ENCODE measurements around the gene ADAM23. TPM values are rescaled to one million over a fixed set of nuclear protein-coding genes. Genes with fewer than 3 reads are reported as not detected.
"Not testable (repeated sequence)": the region's sequence is repeated elsewhere in the genome, so short reads cannot be mapped to it uniquely, and the experiment has no call there.

ADAM23 gene
- total RNA-seq (2014; rRNA removed; shearing (Covaris generic)): 5.8 and 6.1 TPM in 2 replicates

- H3K27me3 ChIP-seq (ENCODE audit: control insufficient read depth, insufficient read depth, low read length): peaks cover 24% of the 10 kb centered on the region
- no peaks in the 10 kb centered on the region for H3K36me3 ChIP-seq (replicated peaks; ENCODE audit: control insufficient read depth, insufficient read depth, low read length)
- peak within 1 kb of the TSS; percentile 71 for H3K4me3 ChIP-seq (ENCODE audit: insufficient read depth, low read depth, low read length)
- peak; percentile 95 for DNase-seq
These were observed at the start of gene ADAM23 for GRCh38 chr2:206442833-206443734. Gene ADAM23 (plus strand): TSS chr2:206443532. CDS start chr2:206443867, 335 bp downstream.

GRCh38 chr2:206396211-206396610 lies 47.1 kb upstream of the ADAM23 start:
- no peaks in the 10 kb centered on the region for H3K36me3 ChIP-seq (replicated peaks; ENCODE audit: control insufficient read depth, insufficient read depth, low read length)
- no peaks in the 10 kb centered on the region for H3K27me3 ChIP-seq (ENCODE audit: control insufficient read depth, insufficient read depth, low read length)
- DNase-seq: no peak
- no peak overlapping the region for H3K4me3 ChIP-seq (ENCODE audit: insufficient read depth, low read depth, low read length)

GRCh38 chr2:206402956-206403569 lies 40.3 kb upstream of the ADAM23 start:
- not testable (repeated sequence) for H3K4me3 ChIP-seq (ENCODE audit: insufficient read depth, low read depth, low read length); H3K36me3 ChIP-seq (replicated peaks; ENCODE audit: control insufficient read depth, insufficient read depth, low read length); DNase-seq; H3K27me3 ChIP-seq (ENCODE audit: control insufficient read depth, insufficient read depth, low read length)

GRCh38 chr2:206408323-206409320 lies 34.7 kb upstream of the ADAM23 start:
- H3K4me3 ChIP-seq (ENCODE audit: insufficient read depth, low read depth, low read length): no peak overlapping the region
- no peak for DNase-seq
- no peaks in the 10 kb centered on the region for H3K27me3 ChIP-seq (ENCODE audit: control insufficient read depth, insufficient read depth, low read length)
- no peaks in the 10 kb centered on the region for H3K36me3 ChIP-seq (replicated peaks; ENCODE audit: control insufficient read depth, insufficient read depth, low read length)

- no peak for DNase-seq
- H3K36me3 ChIP-seq (replicated peaks; ENCODE audit: control insufficient read depth, insufficient read depth, low read length): no peaks in the 10 kb centered on the region
- no peaks in the 10 kb centered on the region for H3K27me3 ChIP-seq (ENCODE audit: control insufficient read depth, insufficient read depth, low read length)
- H3K4me3 ChIP-seq (ENCODE audit: insufficient read depth, low read depth, low read length): no peak overlapping the region
These were observed 32.6 kb upstream of the ADAM23 start for GRCh38 chr2:206410714-206411113.

- Histone ChIP-seq H3K36me3 (replicated peaks; ENCODE audit: control insufficient read depth, insufficient read depth, low read length) (no peaks in the 10 kb centered on the region), H3K27me3 (ENCODE audit: control insufficient read depth, insufficient read depth, low read length) (no peaks in the 10 kb centered on the region), H3K4me3 (ENCODE audit: insufficient read depth, low read depth, low read length) (no peak overlapping the region)
- no peak for DNase-seq
These were observed 27.6 kb upstream of the ADAM23 start for GRCh38 chr2:206415618-206416243.

GRCh38 chr2:206418968-206419367 lies 24.4 kb upstream of the ADAM23 start:
- Histone ChIP-seq H3K27me3 (ENCODE audit: control insufficient read depth, insufficient read depth, low read length) (no peaks in the 10 kb centered on the region), H3K4me3 (ENCODE audit: insufficient read depth, low read depth, low read length) (no peak overlapping the region), H3K36me3 (replicated peaks; ENCODE audit: control insufficient read depth, insufficient read depth, low read length) (no peaks in the 10 kb centered on the region)
- no peak for DNase-seq

GRCh38 chr2:206420721-206421120 lies 22.6 kb upstream of the ADAM23 start:
- Histone ChIP-seq H3K27me3 (ENCODE audit: control insufficient read depth, insufficient read depth, low read length) (no peaks in the 10 kb centered on the region), H3K36me3 (replicated peaks; ENCODE audit: control insufficient read depth, insufficient read depth, low read length) (no peaks in the 10 kb centered on the region), H3K4me3 (ENCODE audit: insufficient read depth, low read depth, low read length) (no peak overlapping the region)
- DNase-seq: no peak

- H3K36me3 ChIP-seq (replicated peaks; ENCODE audit: control insufficient read depth, insufficient read depth, low read length): no peaks in the 10 kb centered on the region
- no peak overlapping the region for H3K4me3 ChIP-seq (ENCODE audit: insufficient read depth, low read depth, low read length)
- no peak for DNase-seq
- no peaks in the 10 kb centered on the region for H3K27me3 ChIP-seq (ENCODE audit: control insufficient read depth, insufficient read depth, low read length)
These were observed 20.8 kb upstream of the ADAM23 start for GRCh38 chr2:206422493-206422892.

- no peaks in the 10 kb centered on the region for H3K27me3 ChIP-seq (ENCODE audit: control insufficient read depth, insufficient read depth, low read length)
- H3K36me3 ChIP-seq (replicated peaks; ENCODE audit: control insufficient read depth, insufficient read depth, low read length): no peaks in the 10 kb centered on the region
- H3K4me3 ChIP-seq (ENCODE audit: insufficient read depth, low read depth, low read length): no peak overlapping the region
- DNase-seq: peak; percentile 52
These were observed 20.2 kb upstream of the ADAM23 start for GRCh38 chr2:206423147-206423546.

GRCh38 chr2:206424134-206424533 lies 19.2 kb upstream of the ADAM23 start:
- Histone ChIP-seq H3K27me3 (ENCODE audit: control insufficient read depth, insufficient read depth, low read length) (no peaks in the 10 kb centered on the region), H3K36me3 (replicated peaks; ENCODE audit: control insufficient read depth, insufficient read depth, low read length) (no peaks in the 10 kb centered on the region), H3K4me3 (ENCODE audit: insufficient read depth, low read depth, low read length) (no peak overlapping the region)
- DNase-seq: no peak

- DNase-seq: no peak
- Histone ChIP-seq H3K36me3 (replicated peaks; ENCODE audit: control insufficient read depth, insufficient read depth, low read length) (no peaks in the 10 kb centered on the region), H3K27me3 (ENCODE audit: control insufficient read depth, insufficient read depth, low read length) (no peaks in the 10 kb centered on the region), H3K4me3 (ENCODE audit: insufficient read depth, low read depth, low read length) (no peak overlapping the region)
These were observed 14.5 kb upstream of the ADAM23 start for GRCh38 chr2:206428783-206429182.

GRCh38 chr2:206430452-206430851 lies 12.9 kb upstream of the ADAM23 start:
- no peak for DNase-seq
- Histone ChIP-seq H3K36me3 (replicated peaks; ENCODE audit: control insufficient read depth, insufficient read depth, low read length) (no peaks in the 10 kb centered on the region), H3K4me3 (ENCODE audit: insufficient read depth, low read depth, low read length) (no peak overlapping the region), H3K27me3 (ENCODE audit: control insufficient read depth, insufficient read depth, low read length) (no peaks in the 10 kb centered on the region)

GRCh38 chr2:206431439-206431838 lies 11.9 kb upstream of the ADAM23 start:
- Histone ChIP-seq H3K27me3 (ENCODE audit: control insufficient read depth, insufficient read depth, low read length) (no peaks in the 10 kb centered on the region), H3K36me3 (replicated peaks; ENCODE audit: control insufficient read depth, insufficient read depth, low read length) (no peaks in the 10 kb centered on the region), H3K4me3 (ENCODE audit: insufficient read depth, low read depth, low read length) (no peak overlapping the region)
- DNase-seq: no peak

Measured in H7 (cell line).